ENCODE results near the gene BAD. TPM values are rescaled to one million over a fixed set of nuclear protein-coding genes. Genes with fewer than 3 reads are reported as not detected.

BAD gene
- polyA plus RNA-seq, 1 donor (not counting 4 experiments of a cell fraction or from before 2014, with no cell fraction given): 58.3 TPM

GRCh38 chr11:64230985-64231365 lies 53.5 kb downstream of the BAD start:
- H3K27ac ChIP-seq (ENCODE audit: control insufficient read depth, insufficient read depth, low read length): peak overlapping the region; percentile 70
- H3K36me3 ChIP-seq (ENCODE audit: control insufficient read depth in 2 of 2, extremely low read depth in 1 of 2, insufficient read depth in 2 of 2, low read length in 2 of 2): peaks cover 3 to 7% of the 10 kb centered on the region in 2 experiments
- H3K27me3 ChIP-seq (ENCODE audit: control insufficient read depth, extremely low read depth, insufficient read depth, low read length): no peaks in the 10 kb centered on the region
- H3K9me3 ChIP-seq (ENCODE audit: control insufficient read depth, low read depth, low read length): no peaks in the 10 kb centered on the region
- peak overlapping the region; percentile 83 for H2AFZ ChIP-seq (ENCODE audit: control insufficient read depth, low read length)
- H3K79me2 ChIP-seq (ENCODE audit: control insufficient read depth, insufficient read depth, low read length): peaks cover 13% of the 10 kb centered on the region
- H3K4me1 ChIP-seq (ENCODE audit: control insufficient read depth, extremely low read depth, insufficient read depth, low read length): peaks cover 53% of the 10 kb centered on the region
- peak overlapping the region; percentile 48 to 81 (median 66) for H3K4me3 ChIP-seq (ENCODE audit: control insufficient read depth in 2 of 3, extremely low read depth in 1 of 3, insufficient read depth in 2 of 3, low read depth in 1 of 3, low read length in 3 of 3)
- H3K4me2 ChIP-seq (ENCODE audit: control insufficient read depth, extremely low read depth, insufficient read depth, low read depth, low read length): peak overlapping the region; percentile 78
- H4K20me1 ChIP-seq (ENCODE audit: control insufficient read depth, extremely low read depth, insufficient read depth, low read length): no peaks in the 10 kb centered on the region
- no peak for FAIRE-seq
- no peak for DNase-seq (ENCODE audit: low read depth, low spot score)
- no peak for TF ChIP-seq EZH2 (IDR thresholded peaks at IDR 0.05; ENCODE audit: low read length)
- no peak for TF ChIP-seq CTCF (optimal IDR thresholded peaks at IDR 0.05 in 1 of 3, IDR thresholded peaks at IDR 0.05 in 1 of 3, conservative IDR thresholded peaks at IDR 0.05 in 1 of 3; ENCODE audit: extremely low read depth in 1 of 3, insufficient read depth in 2 of 3, low read length in 3 of 3)
- dilution Hi-C loops (cut with MboI; ENCODE audit: extremely low pct_ligation_motif_present, low sequenced_read_pairs): no loop called here
- H3K9me1 ChIP-seq (ENCODE audit: control insufficient read depth, extremely low read depth, insufficient read depth, low read length): peaks cover 2% of the 10 kb centered on the region
- peak overlapping the region; percentile 88 for H3K9ac ChIP-seq (ENCODE audit: control insufficient read depth, extremely low read depth, insufficient read depth, low read length)

GRCh38 chr11:64230171-64230984 lies 54.1 kb downstream of the BAD start, which contains the start of gene DNAJC4:
Gene DNAJC4 (plus strand): TSS chr11:64230548. CDS start chr11:64230855, 307 bp downstream.
- Histone ChIP-seq H3K36me3 (ENCODE audit: control insufficient read depth in 2 of 2, extremely low read depth in 1 of 2, insufficient read depth in 2 of 2, low read length in 2 of 2) (peaks cover 3% of the 10 kb centered on the region in 2 experiments), H3K79me2 (ENCODE audit: control insufficient read depth, insufficient read depth, low read length) (peaks cover 17% of the 10 kb centered on the region), H3K9me1 (ENCODE audit: control insufficient read depth, extremely low read depth, insufficient read depth, low read length) (peaks cover 2% of the 10 kb centered on the region), H3K27me3 (ENCODE audit: control insufficient read depth, extremely low read depth, insufficient read depth, low read length) (no peaks in the 10 kb centered on the region), H3K27ac (ENCODE audit: control insufficient read depth, insufficient read depth, low read length) (peak within 1 kb of the TSS; percentile 70), H3K4me3 (ENCODE audit: control insufficient read depth in 2 of 3, extremely low read depth in 1 of 3, insufficient read depth in 2 of 3, low read depth in 1 of 3, low read length in 3 of 3) (peak within 1 kb of the TSS; percentile 48 to 81 (median 66)), H3K4me1 (ENCODE audit: control insufficient read depth, extremely low read depth, insufficient read depth, low read length) (peaks cover 50% of the 10 kb centered on the region), H4K20me1 (ENCODE audit: control insufficient read depth, extremely low read depth, insufficient read depth, low read length) (no peaks in the 10 kb centered on the region), H2AFZ (ENCODE audit: control insufficient read depth, low read length) (peak within 1 kb of the TSS; percentile 83), H3K9ac (ENCODE audit: control insufficient read depth, extremely low read depth, insufficient read depth, low read length) (peak within 1 kb of the TSS; percentile 88), H3K4me2 (ENCODE audit: control insufficient read depth, extremely low read depth, insufficient read depth, low read depth, low read length) (peak within 1 kb of the TSS; percentile 78), H3K9me3 (ENCODE audit: control insufficient read depth, low read depth, low read length) (no peaks in the 10 kb centered on the region)
- no peak for FAIRE-seq
- no peak for DNase-seq (ENCODE audit: low read depth, low spot score)
- TF ChIP-seq EZH2 (IDR thresholded peaks at IDR 0.05; ENCODE audit: low read length) (no peak), CTCF (optimal IDR thresholded peaks at IDR 0.05 in 1 of 3, IDR thresholded peaks at IDR 0.05 in 1 of 3, conservative IDR thresholded peaks at IDR 0.05 in 1 of 3; ENCODE audit: extremely low read depth in 1 of 3, insufficient read depth in 2 of 3, low read length in 3 of 3) (no peak)
- dilution Hi-C loops (cut with MboI; ENCODE audit: extremely low pct_ligation_motif_present, low sequenced_read_pairs): no loop called here

Data from keratinocyte (primary cell).